T-helper 22 cell (primary cell): ENCODE data around the gene MYCN.
"Not testable (repeated sequence)": the region's sequence is repeated elsewhere in the genome, so short reads cannot be mapped to it uniquely, and the experiment has no call there.

ENCODE experiments used
- DNase-seq: peaks from one replicate; pipeline ENCODE4 v3.0.0-alpha.2; 2020; ENCODE audit warnings: low read depth

MYCN gene

DNA sequence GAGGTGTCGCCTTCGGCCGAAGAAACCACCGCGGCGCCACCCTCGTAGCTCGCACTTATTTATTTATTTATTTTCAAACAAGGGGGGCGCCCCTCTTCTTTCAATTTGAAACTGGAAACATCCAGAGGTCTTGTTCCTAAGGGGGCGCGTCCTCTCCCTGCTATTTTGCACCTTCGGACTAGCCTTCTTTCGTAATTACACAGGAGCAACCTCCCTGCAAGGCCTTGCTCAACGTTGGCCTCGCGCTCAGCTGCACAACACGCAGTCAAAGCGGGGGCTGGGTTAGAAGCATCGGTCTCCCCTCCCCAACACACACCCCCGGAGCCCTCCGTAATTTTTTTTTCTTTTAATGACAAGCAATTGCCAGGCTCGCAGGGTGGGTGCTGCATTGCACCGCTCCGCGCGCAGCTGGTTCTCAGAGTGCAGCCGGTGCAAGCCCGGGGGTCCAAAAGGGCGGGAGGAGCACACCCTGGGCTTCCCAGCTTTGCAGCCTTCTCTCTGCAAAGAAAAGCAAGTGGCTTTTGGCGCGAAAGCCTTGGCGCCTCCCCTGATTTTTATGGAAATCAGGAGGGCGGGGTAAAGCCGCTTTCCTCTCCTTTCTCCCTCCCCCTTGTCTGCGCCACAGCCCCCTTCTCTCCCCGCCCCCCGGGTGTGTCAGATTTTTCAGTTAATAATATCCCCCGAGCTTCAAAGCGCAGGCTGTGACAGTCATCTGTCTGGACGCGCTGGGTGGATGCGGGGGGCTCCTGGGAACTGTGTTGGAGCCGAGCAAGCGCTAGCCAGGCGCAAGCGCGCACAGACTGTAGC, at the start of gene MYCN:
MYCN (plus strand) TSS at position 697 of the 807 bp plus-strand sequence. CDS start 1,515 bp downstream, outside the sequence.
- DNase-seq = no peak

DNA sequence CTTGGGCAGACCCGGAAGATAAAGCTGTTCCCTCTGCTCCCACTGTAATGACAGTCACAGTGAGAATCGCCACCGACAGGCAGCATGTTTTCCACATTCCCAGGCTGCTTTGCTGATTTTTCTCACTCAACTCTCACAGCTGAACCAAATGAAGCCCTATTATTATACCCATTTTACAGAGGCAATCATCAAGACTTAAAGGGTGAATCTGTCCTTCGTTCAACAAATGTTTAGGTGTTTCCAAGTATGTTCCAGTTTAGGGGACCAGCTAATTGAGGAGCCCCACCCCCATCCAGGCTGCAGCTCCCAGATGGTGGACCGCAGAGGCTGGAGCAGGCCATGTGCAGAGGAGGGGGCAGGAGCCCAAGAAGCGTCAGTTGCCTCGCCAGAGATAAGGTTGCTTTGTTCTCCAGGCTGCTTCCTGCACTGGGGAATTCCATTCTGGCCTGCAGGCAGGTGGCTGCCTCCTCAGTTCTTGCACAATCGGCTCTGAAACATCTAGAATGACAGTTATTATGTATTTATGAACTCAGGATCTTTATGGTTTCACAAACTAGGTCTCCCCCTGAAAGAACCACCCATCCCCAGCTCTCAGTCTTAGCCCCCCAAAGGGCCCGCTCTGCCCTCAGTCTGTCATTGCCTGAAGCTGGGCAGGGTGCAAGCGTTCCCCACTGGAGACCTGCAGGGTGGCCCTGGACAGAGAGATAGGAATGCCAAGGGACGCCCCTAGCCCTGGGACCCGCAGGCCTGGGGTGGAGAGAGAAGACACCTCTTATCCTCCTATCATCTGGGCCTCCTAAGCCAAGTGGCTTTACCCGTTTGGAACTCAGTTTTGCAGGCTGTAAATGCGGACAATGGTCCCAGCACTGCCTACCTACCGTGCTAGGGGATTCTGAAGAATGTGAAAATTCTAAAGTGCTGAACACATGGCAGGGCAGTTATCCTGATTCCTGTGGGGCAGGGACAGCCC, 49.1 kb upstream of the MYCN start:
- DNase-seq = no peak

DNA sequence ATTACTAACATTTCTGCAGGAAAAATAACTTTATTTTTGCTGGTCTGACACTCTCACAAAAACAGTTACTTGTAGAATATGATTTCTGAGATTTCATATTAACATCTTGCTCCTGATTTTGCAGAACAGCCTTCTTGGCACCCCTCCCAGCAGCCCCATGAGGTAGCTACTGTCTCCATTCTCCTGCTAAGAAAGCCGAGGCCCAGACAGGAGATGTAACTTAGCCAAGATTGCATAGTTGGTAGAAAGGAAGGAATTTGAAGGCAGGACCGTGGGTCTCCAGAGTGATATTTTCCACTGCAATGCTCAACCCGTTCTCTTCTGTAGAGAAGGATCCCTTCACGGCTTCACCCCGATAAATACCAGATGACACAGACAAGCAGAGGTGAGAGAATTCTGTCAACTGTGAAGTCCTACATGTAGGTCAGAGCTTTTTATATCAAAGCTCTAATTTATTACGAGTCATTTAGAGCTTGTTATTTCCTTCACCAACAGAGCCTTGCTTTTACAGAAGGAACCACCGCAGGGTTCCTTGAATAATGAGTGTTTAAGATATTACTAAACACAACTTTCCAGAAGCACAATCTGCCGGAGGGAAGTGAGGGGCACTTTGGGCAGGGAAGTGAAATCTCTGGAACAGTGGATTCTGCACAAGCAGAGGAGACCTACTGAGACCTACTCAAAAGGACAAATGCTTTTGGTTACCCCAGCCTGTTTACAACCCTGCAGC, 48.0 kb upstream of the MYCN start:
- DNase-seq = no peak

DNA sequence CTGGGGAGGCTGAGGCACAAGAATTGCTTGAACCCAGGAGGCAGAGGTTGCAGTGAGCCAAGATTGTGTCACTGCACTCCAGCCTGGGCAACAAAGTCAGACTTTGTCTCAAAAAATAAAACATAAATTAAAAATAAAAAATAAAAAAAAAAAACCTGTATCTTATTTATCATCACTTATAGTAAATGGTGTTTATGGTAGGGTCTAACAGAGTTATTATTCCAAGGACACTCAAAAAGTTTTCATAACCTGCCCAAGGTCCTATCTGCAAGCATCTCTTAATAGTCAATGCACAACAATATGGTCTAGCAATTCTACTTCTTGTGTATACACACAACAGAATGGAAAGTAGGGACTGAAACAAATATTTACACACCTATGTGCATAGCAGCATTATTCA, 47.3 kb upstream of the MYCN start:
- DNase-seq = no peak

DNA sequence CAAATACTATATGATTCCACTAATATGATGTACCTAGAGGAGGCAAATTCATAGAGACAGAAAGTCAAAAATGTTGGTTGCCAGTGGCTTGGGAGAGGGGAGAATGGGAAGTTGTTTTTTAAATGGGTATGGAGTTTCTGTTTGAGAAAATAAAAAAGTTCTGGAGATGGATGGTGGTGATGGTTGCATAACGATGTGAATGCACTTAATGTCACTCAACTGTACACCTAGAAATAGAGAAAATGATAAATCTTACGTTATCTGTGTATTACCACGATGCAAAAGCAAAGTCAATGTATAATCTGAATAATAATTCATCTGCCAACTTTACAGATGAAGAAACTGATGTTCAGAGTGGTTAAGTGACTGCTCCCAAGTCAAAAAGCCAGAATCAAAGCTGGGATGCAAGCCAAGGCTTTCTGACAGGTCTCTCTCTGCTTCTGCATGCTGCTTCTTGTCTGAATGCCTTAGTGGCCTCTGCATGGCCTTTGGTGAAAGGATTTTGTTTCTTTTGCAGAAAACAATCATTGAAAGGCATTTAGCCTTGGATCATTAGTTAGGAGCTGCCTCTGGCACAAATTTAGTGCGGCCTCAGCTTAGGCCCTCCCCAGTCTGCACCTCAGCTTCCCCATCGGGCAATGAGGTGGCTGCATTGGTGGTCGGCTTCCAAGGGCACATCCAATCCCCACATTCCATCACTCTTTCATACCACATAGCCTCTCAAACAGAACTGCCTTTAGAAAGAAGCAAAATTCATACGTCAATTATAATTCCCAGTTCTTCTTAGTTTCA, 46.5 kb upstream of the MYCN start:
- DNase-seq = no peak

DNA sequence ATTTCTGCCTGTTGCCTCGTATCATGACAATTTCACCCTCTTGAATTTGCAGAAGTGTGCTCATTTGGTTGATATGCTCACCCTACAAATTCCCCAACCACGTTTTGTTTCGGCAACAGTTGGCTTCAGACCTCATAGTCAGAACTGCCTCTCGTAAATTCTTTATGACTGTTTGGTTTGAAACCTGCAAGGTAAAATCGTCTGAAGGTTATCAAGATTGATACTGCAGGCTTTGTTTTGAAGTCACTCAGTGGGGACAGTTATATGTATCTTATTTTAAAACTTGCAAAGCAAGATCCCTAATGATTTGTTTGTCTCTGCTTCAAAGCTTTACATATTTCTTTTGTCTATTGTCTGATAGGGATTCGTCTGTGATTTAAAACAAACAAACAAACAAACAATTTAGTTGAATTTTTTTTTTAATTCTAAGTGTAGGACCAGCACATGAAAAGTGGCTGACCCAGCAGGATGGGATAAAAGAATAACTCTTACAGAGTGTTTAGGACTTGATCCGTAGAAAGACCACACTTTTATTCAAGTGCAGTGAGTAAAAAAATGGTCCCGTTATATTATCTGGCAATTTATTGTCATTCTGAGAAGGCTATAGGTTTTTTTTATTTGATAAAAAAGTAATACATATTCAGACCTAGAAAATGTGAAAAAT, 45.7 kb upstream of the MYCN start:
- no peak for DNase-seq

DNA sequence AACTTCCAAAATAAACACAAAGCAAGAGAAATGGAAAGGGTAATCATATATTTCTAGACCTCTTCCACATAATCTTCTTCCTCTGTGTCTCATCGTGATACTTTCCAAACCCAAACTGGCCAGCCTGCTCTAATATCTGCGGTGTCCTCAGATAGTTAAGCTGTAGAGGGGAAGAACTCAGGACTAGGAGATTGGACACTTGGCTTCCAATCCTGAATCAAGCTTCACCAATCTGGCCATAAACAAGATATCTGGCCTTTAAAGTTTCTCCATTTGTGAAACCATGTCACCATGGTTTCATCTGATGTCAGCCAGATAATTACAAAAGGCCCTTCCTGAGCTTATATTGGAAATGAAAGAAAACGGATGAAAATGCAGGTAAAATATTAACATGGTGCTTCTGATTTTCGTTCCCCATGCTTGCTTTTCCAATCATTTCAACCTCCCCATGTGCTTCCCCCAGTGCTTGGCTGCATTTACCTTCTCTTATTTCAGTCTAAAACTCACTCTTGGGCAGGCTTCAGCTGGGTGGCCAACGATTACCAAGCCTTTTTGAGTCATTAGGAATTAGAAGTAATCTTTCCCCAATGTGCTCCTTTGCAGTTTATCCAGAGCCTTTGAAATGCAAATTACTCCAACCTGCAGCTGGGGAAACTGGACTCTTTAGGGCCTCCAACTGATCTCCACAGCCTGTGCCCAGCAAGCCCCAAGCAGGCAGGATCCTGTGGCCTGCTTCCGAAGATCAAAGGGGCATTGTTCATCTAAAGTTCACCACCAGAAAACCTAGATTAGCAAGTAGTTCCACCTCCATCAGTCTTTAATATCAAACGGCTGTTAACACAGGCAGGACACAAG, 44.5 kb upstream of the MYCN start:
- no peak for DNase-seq

DNA sequence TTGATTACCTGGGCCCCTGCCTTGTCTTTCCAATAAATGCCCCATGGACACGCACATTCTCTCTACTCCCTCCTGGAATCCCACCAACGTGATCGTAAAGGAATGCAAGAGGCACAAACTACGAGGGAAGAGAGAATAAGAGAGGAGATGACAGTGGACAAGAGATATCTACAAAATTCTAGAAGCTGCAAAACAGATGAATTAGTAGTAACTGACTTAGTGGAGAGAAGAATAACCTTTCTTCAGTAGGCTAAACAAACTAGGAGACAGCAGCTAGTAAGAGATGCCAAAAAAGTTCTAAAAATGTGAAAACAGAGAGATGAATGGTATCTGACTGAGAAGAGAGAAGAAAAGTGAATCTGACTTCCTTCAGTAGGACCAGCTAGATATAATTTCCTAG, 43.5 kb upstream of the MYCN start:
- DNase-seq = no peak

DNA sequence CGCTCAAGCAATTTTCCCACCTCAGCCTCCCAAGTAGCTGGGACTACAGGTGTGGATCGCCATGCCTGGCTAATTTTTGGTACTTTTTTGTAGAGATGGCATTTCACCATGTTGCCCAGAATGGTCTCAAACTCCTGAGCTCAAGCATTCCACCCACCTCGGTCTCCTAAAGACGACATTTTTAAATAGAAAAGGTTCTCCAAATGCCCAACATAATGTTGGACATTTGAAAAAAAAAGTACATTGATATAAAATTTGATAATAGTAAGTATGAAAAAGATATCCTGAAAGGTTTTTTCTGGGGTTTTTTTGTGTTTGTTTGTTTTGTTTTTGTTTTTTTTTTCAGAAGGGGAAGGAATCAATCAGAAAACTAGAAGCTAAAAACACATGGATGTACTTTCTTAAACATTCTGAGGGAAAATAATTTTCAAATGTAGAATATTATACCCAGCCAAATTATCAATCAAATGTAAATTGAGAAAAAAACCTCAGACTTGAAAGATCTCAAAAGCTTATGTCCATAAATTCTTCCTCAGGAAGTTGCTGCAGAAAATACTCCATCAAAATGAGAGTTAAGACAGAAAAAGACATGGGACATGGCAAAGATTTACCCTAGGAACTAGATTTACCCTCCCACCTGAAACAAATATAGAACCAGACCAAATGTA, 42.8 kb upstream of the MYCN start:
- no peak for DNase-seq

DNA sequence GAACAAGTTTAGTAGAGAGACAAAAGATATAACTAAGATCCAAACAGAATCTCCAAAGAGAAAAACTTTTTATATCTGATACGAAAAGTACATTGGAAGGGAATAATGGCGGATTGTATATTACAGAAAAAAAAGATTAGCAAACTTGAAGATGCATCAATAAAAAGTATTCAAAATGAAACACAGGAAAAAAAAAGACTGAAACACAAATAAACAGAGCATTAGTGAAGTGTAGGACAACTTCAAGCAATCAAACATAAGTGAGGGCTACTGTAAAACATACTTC, 41.1 kb upstream of the MYCN start:
- DNase-seq = no peak

DNA sequence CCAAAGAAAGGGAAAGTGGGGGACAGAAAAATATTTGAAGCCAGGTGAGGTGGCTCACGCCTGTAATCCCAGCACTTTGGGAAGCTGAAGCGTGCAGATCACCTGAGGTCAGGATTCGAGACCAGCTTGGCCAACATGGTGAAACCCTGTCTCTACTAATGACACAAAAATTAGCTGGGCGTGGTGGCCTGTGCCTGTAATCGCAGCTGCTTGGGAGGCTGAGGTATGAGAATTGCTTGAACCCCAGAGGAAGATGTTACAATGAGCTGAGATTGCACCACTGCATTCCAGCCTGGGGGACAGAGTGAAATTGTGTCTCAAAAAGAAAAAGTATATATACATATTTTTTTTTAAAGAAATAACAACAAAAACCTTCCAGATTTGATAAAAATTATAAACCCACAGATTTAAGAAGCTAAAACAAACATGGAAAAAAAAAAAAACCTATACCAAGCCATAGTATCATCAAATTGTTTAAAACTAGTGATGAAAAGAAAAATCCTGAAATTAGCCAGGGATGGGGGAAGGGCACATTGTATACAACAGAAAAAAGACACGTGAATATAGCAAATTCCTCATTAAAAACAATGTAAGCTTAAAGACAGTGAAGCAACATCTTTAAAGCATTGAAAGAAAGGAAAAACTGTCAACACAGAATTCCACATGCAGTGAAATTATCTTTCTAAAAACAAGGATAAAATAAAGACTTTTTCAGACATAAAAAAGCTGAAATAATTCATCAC, 40.4 kb upstream of the MYCN start:
- no peak for DNase-seq

DNA sequence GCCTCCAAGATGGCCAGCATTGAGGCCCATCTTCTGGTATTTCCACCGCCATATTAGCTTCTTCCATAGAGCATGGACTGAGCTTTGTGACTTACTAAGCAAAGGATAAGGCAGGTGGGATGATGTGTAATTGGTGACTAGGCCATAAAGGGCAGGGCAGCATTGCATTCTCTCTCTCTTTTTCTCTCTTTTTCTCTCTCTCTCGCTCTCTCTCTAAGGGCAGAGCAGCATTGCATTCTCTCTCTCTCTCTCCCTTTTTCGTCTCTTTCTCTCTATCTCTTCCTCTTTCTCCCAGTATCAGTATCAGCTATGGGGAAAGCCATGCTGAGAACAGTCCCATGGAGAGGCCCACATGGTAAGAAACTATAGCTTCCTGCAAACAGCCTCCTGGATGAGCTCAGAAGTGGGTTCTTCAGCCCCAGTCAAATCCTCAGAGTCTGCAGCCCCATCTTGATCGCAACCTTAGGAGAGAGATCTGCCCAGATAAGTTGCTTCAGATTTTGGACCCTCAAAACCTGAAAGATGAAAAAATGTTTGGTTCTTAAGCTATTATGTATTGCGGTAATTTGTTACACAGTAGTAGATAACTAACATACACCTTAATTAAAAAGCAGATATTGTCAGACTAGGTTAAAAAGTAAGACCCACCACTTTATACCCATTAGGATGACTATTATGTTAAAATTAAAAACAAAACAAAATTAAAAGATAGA, 39.1 kb upstream of the MYCN start:
- DNase-seq = no peak

DNA sequence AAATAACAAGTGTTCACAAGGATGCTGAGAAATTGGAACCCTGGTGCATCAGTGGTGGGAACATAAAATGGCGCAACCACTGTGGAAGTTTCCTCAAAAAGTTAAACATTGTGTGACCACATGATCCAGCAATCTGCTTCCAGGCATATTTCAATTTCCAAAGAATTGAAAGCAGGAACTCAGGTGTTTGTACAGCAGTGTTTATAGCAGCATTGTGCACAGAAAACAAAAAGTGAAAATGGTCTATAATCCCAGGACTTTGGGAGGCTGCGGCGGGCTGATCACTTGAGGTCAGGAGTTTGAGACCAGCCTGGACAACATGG, 38.6 kb upstream of the MYCN start:
- DNase-seq = no peak

DNA sequence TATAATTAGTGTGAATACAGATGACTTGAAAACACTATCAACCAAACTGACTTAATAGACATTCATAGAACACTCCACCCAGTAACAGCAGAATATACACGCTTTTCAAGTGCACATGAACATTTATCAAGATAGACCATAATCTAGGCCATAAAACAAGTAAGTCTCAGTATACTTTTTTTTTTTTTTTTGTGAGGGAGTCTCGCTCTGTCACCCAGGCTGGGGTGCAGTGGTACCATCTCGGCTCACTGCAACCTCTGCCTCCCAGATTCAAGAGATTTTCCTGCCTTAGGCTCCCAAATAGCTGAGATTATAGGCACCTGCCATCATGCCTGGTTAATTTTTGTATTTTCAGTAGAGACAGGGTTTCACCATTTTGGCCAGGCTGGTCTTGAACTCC, 36.4 kb upstream of the MYCN start:
- DNase-seq = not testable (repeated sequence)

DNA sequence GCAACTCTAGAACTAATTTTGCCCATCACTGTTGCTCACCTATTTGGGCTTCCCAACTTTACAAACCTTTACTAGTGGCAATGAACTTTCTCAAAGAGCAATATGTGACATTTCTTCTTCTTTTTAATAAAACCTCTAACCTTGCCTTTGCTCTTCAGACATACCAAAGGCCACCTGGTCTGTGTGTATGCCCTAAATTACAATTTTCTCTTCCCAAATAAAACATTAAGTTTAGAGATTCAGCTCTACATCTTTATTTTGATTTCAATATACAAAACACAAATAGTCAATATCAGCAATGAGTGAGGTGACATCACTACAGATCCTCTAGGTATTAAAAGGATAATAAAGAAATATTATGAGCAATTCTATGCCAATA, 35.1 kb upstream of the MYCN start:
- DNase-seq = no peak

DNA sequence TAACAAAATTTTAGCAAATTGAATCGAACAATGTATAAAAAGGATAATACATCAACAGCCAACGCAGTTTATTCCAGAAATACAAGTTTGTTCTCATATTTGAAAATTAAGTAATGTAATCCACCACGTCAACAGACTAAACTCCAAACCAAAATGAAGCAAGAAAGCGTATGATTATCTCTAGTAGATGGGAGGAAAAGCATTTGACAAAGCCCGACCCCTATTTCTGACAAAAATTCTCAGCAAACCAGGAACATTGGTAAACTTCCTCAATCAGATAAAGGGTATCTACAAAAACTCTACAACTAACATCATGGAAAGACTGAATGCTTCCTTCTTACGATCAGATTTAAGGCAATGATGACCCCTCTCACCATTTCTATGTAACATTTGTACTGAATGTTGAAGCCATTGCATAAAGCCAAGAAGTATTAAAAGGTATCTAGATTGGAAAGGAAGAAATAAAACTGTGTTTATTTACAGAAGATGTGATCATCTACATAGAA, 34.3 kb upstream of the MYCN start:
- no peak for DNase-seq

DNA sequence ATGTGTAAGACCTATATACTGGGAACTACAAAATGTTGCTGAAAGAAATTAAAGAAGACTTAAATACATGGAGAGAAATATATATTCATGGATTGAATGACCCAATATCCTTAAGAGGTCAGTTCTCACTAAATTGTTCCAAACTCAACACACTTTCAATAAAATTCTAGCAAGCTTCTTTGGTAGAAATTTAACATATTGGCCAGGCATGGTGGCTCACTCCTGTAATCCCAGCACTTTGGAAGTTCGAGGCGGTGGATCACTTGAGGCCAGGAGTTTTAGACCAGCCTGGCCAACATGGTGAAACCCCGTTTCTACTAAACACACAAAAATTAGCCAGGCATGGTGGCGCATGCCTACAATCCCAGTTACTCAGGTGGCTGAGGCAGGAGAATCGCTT, 33.6 kb upstream of the MYCN start:
- no peak for DNase-seq
